B cell (primary cell): Measurements from ENCODE around the gene SLC35E3. TPM values are rescaled to one million over a fixed set of nuclear protein-coding genes. Genes with fewer than 3 reads are reported as not detected.

ENCODE experiments used
- ATAC-seq: fragments of 200-7000 bp; cut with Tn5 transposase; one replicate; pipeline ENCODE4 v1.10.0; 2021; ENCODE audit warnings: low read depth, mild to moderate bottlenecking, moderate number of reproducible peaks, moderate library complexity
- CTCF ChIA-PET: fragments of 350-600 bp; sonication (Branson Sonifier 250); formaldehyde crosslinking; loops from one replicate; lab custom pipeline; 2021; ENCODE audit warnings: antibody characterized with exemption, inconsistent platforms; lab: Charles Lee
- POLR2A ChIA-PET: fragments of 350-600 bp; sonication (Branson Sonifier 250); formaldehyde crosslinking; loops from one replicate; lab custom pipeline; 2021; ENCODE audit warnings: antibody characterized with exemption; lab: Charles Lee
- DNase-seq: peaks from one replicate; pipeline ENCODE4 v3.0.0; 2013
- H2AFZ ChIP-seq: 2 replicates; pipeline ENCODE4 v1.6.1; 2012; ENCODE audit warnings: mild to moderate bottlenecking, low read depth, low read length; ENCODE audit not compliant: insufficient read depth, poor library complexity, severe bottlenecking
- H3K27ac ChIP-seq, 2 donors: 1 replicate in 1 of 2; 2 replicates in 1 of 2; pipeline ENCODE4 v1.5.1; 2012 to 2013; ENCODE audit warnings: low read length in 2 of 2, mild to moderate bottlenecking in 2 of 2, moderate library complexity in 1 of 2
- H3K27me3 ChIP-seq, 4 experiments: fragments of 200-600 bp in 1 of 4; sonication (generic) in 1 of 4; replicated peaks in 1 of 4; 1 replicate in 2 of 4; 2 replicates in 2 of 4; pipeline versions ENCODE4 v1.6.1 to v1.7.0; 2013 to 2016; ENCODE audit warnings: low read length in 3 of 4, mild to moderate bottlenecking in 2 of 4, mixed read lengths in 1 of 4, moderate library complexity in 1 of 4; ENCODE audit not compliant: insufficient read depth in 4 of 4, control insufficient read depth in 3 of 4; ENCODE audit errors: control extremely low read depth in 1 of 4
- H3K36me3 ChIP-seq, 2 experiments: replicated peaks in 1 of 2; 1 replicate in 1 of 2; 2 replicates in 1 of 2; pipeline versions ENCODE4 v1.6.1 to v1.7.1; 2013; ENCODE audit warnings: low read length in 1 of 2; ENCODE audit not compliant: insufficient read depth in 2 of 2, control insufficient read depth in 1 of 2; ENCODE audit errors: control extremely low read depth in 1 of 2, extremely low read depth in 1 of 2
- H3K4me1 ChIP-seq, 2 donors: fragments of 200-600 bp in 1 of 2; sonication (generic) in 1 of 2; 1 replicate in 1 of 2; 2 replicates in 1 of 2; pipeline versions ENCODE4 v1.5.1 to v1.6.1; 2013 to 2017; ENCODE audit warnings: low read length in 2 of 2; ENCODE audit not compliant: control insufficient read depth in 2 of 2, insufficient read depth in 2 of 2
- H3K4me2 ChIP-seq: replicated peaks from 2 replicates; pipeline ENCODE3; 2012; ENCODE audit warnings: mild to moderate bottlenecking, low read depth, low read length; ENCODE audit not compliant: poor library complexity, severe bottlenecking
- H3K4me3 ChIP-seq, 5 experiments: fragments of 200-600 bp in 1 of 5; sonication (generic) in 1 of 5; 1 replicate in 3 of 5; 2 replicates in 2 of 5; pipeline versions ENCODE4 v1.5.1 to v1.7.0; 2011 to 2016; ENCODE audit warnings: low read length in 4 of 5, mild to moderate bottlenecking in 4 of 5, low read depth in 2 of 5, control low read depth in 1 of 5, moderate library complexity in 1 of 5; ENCODE audit not compliant: insufficient read depth in 1 of 5; ENCODE audit errors: control extremely low read depth in 1 of 5, extremely low read depth in 1 of 5
- H3K79me2 ChIP-seq: fragments of 200-600 bp; sonication (generic); one replicate; pipeline ENCODE4 v1.6.0; 2016; ENCODE audit warnings: low read length; ENCODE audit not compliant: control insufficient read depth, insufficient read depth
- H3K9ac ChIP-seq: fragments of 200-600 bp; sonication (generic); 2 replicates; pipeline ENCODE4 v1.6.1; 2017; ENCODE audit warnings: mild to moderate bottlenecking, low read length, moderate library complexity
- H3K9me3 ChIP-seq, 3 donors: one replicate each; pipeline versions ENCODE4 v1.6.1 to v1.7.1; 2013; ENCODE audit warnings: low read length in 2 of 3; ENCODE audit not compliant: control insufficient read depth in 2 of 3, insufficient read depth in 1 of 3; ENCODE audit errors: control extremely low read depth in 1 of 3
- H4K20me1 ChIP-seq: 2 replicates; pipeline ENCODE4 v1.6.0; 2012; ENCODE audit warnings: mild to moderate bottlenecking, low read length; ENCODE audit not compliant: insufficient read depth, control insufficient read depth, poor library complexity, severe bottlenecking
- H3K27ac Mint-ChIP-seq: one replicate; pipeline ENCODE4 v1.8.0; 2021; ENCODE audit warnings: mixed read lengths
- H3K27me3 Mint-ChIP-seq: one replicate; pipeline ENCODE4 v1.8.0; 2021; ENCODE audit warnings: mixed read lengths
- H3K4me1 Mint-ChIP-seq: one replicate; pipeline ENCODE4 v1.8.0; 2021; ENCODE audit warnings: mixed read lengths
- H3K4me3 Mint-ChIP-seq: one replicate; pipeline ENCODE4 v1.8.0; 2021; ENCODE audit warnings: mixed read lengths
- H3K9me3 Mint-ChIP-seq: one replicate; pipeline ENCODE4 v1.8.0; 2022; ENCODE audit warnings: mixed read lengths; ENCODE audit not compliant: insufficient read depth
- EZH2 ChIP-seq: IDR thresholded peaks from 2 replicates; pipeline ENCODE4 v1.6.1; 2012; ENCODE audit warnings: borderline replicate concordance, low read depth, mild to moderate bottlenecking, moderate library complexity, low read length; ENCODE audit not compliant: insufficient read depth, poor library complexity, severe bottlenecking
- WGBS: methylation state at CpG from one replicate; pipeline ENCODE4 v1.1.5; 2013; ENCODE audit warnings: missing lambda C conversion rate; ENCODE audit not compliant: insufficient coverage; 5-methylcytosine and 5-hydroxymethylcytosine counted together
- intact Hi-C: fragments of 100-400 bp; cut with micrococcal nuclease; formaldehyde crosslinking; loops from one replicate; pipeline ENCODE4 v1.10.0; 2022
- polyA plus RNA-seq: library from polyadenylated mRNA; depleted of rRNA; stranded (reverse); fragments of >200 nt; gene quantifications from 2 replicates; pipeline ENCODE4 v1.2.3, GENCODE V29; 2012
- total RNA-seq, 2 donors: library from RNA; stranded (reverse); fragments of 120-200 nt in 1 of 2; gene quantifications; 1 replicate in 1 of 2; 2 replicates in 1 of 2; pipeline versions ENCODE4 v1.2.3 to v1.2.4, GENCODE V29; 2013 to 2022
- TF ChIP-seq, protein P1 (sequence below): fragments of 200-600 bp; IDR thresholded peaks from one replicate; pipeline ENCODE4 v1.8.0; 2022; ENCODE audit warnings: antibody characterized with exemption, mild to moderate bottlenecking

Gene SLC35E3
- total and polyA plus RNA-seq, 2 donors (not counting 1 experiment from before 2014, with no cell fraction given), result 7.0 to 15.1 TPM

- intact Hi-C loops, result loop anchor here (1.0 to 5.0 kb wide), 2 partner anchors 135 to 492 kb away; partner anchors contain the start of genes CPSF6 and RAP1B
- H3K9ac ChIP-seq, result peak overlapping the region; percentile 85
- ChIA-PET POLR2A (interaction anchor here (0.9 to 3.1 kb wide), 2 partner anchors 63 to 299 kb away, joined by 8 to 29 read pairs; partner anchors contain the start of gene MDM2), CTCF (interaction anchor here (1.1 to 2.4 kb wide), 4 partner anchors 62 to 411 kb away, joined by 4 to 19 read pairs (median 4); partner anchors contain the start of gene MDM2)
- H3K4me3 ChIP-seq, result peak overlapping the region; percentile 75 to 96 (median 89)
- H3K36me3 ChIP-seq, result peaks cover 0 to 4% of the 10 kb centered on the region in 2 experiments
- H3K4me3 Mint-ChIP-seq, result peak overlapping the region; percentile 97
- H3K27ac Mint-ChIP-seq, result peak overlapping the region; percentile 95
- no peaks in the 10 kb centered on the region for H3K9me3 ChIP-seq
- H3K79me2 ChIP-seq, result peaks cover 28% of the 10 kb centered on the region
- H3K4me1 Mint-ChIP-seq, result peaks cover 53% of the 10 kb centered on the region
- DNase-seq, result no peak
- TF ChIP-seq EZH2, result no peak
- TF ChIP-seq, protein P1, sequence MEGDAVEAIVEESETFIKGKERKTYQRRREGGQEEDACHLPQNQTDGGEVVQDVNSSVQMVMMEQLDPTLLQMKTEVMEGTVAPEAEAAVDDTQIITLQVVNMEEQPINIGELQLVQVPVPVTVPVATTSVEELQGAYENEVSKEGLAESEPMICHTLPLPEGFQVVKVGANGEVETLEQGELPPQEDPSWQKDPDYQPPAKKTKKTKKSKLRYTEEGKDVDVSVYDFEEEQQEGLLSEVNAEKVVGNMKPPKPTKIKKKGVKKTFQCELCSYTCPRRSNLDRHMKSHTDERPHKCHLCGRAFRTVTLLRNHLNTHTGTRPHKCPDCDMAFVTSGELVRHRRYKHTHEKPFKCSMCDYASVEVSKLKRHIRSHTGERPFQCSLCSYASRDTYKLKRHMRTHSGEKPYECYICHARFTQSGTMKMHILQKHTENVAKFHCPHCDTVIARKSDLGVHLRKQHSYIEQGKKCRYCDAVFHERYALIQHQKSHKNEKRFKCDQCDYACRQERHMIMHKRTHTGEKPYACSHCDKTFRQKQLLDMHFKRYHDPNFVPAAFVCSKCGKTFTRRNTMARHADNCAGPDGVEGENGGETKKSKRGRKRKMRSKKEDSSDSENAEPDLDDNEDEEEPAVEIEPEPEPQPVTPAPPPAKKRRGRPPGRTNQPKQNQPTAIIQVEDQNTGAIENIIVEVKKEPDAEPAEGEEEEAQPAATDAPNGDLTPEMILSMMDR, result no peak
- no peaks in the 10 kb centered on the region for H3K27me3 ChIP-seq
- H4K20me1 ChIP-seq, result no peaks in the 10 kb centered on the region
- peak; percentile 0 for ATAC-seq
- H3K27me3 Mint-ChIP-seq, result no peaks in the 10 kb centered on the region
- peak overlapping the region; percentile 96 for H2AFZ ChIP-seq
- 15% methylated on average over 2 of the region's 9 CpGs for WGBS
- peak overlapping the region; percentile 71 to 89 for H3K27ac ChIP-seq
- peaks cover 21 to 26% of the 10 kb centered on the region in 2 donors for H3K4me1 ChIP-seq
- H3K9me3 Mint-ChIP-seq, result no peaks in the 10 kb centered on the region
- H3K4me2 ChIP-seq, result peak overlapping the region; percentile 91
Observed at GRCh38 chr12:68745376-68745903, 536 bp upstream of the SLC35E3 start.

DNA sequence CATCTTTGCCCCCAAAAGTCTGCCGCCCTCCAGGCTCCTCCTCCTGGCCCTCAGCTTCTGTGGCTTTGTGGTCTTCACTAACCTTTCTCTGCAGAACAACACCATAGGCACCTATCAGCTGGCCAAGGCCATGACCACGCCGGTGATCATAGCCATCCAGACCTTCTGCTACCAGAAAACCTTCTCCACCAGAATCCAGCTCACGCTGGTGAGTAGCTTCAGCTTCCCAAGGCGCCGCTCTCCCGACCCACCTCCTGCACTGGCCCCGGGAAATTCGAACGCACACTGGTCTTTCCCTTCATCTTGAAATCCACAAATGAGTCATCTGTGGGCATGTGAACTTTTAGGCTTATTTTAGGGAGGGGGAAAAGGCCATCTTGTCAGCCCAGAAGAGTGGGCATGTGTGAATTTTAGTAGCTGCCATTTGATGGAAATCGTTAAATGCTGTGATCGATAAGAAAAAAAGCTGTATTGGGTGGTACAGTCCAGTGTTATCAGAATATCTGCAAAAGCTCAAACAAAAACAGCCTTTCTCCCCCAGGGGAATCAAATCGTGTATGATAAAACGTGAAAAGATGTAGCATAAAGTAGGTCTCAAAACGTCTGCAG is 700 bp downstream of the SLC35E3 start:
- Histone ChIP-seq H3K9ac (peak overlapping the region; percentile 85), H3K36me3 (peaks cover 0 to 4% of the 10 kb centered on the region in 2 experiments), H2AFZ (peak overlapping the region; percentile 96), H3K4me1 (peaks cover 21 to 26% of the 10 kb centered on the region in 2 donors), H3K27me3 (no peaks in the 10 kb centered on the region), H3K79me2 (peaks cover 28% of the 10 kb centered on the region), H4K20me1 (no peaks in the 10 kb centered on the region), H3K27ac (peak overlapping the region; percentile 61 to 89), H3K4me2 (peak overlapping the region; percentile 91), H3K4me3 (peak overlapping the region; percentile 75 to 96 (median 89)), H3K9me3 (no peaks in the 10 kb centered on the region)
- DNase-seq (no peak), ATAC-seq (peak; percentile 8)
- CTCF ChIA-PET, result interaction anchor here (0.6 to 2.4 kb wide), 7 partner anchors 61 to 1012 kb away, joined by 3 to 19 read pairs (median 4); partner anchors contain the start of gene MDM2
- POLR2A ChIA-PET, result interaction anchor here (0.6 to 3.1 kb wide), 3 partner anchors 25 to 276 kb away, joined by 4 to 29 read pairs (median 4); partner anchors contain the start of gene MDM2
- intact Hi-C loops, result loop anchor here (1.0 to 5.0 kb wide), 5 partner anchors 60 to 491 kb away; partner anchors contain the start of genes CPSF6, MDM1 and NUP107
- WGBS, result 4% methylated on average over 5 of the region's 15 CpGs
- Mint-ChIP-seq H3K27ac (peak overlapping the region; percentile 95), H3K9me3 (no peaks in the 10 kb centered on the region), H3K4me3 (peak overlapping the region; percentile 97), H3K27me3 (no peaks in the 10 kb centered on the region), H3K4me1 (peaks cover 53% of the 10 kb centered on the region)
- TF ChIP-seq, protein P1, result no peak
- TF ChIP-seq EZH2, result no peak
